Stomach smooth muscle (tissue), 2 donors: ENCODE data around the gene TMEM145.

Experiments used
- H3K27ac ChIP-seq: one replicate; pipeline ENCODE4 v1.7.0; 2013; ENCODE audit warnings: mild to moderate bottlenecking, low read length, inconsistent platforms
- H3K27me3 ChIP-seq, 2 donors: one replicate each; pipeline ENCODE4 v1.7.0; 2013; ENCODE audit warnings: low read length in 2 of 2; ENCODE audit not compliant: insufficient read depth in 2 of 2, control insufficient read depth in 1 of 2
- H3K36me3 ChIP-seq, 2 donors: one replicate each; pipeline ENCODE4 v1.7.0; 2013; ENCODE audit warnings: low read length in 2 of 2; ENCODE audit not compliant: control insufficient read depth in 2 of 2, insufficient read depth in 2 of 2
- H3K4me1 ChIP-seq: one replicate; pipeline ENCODE4 v1.7.0; 2013; ENCODE audit warnings: low read length; ENCODE audit not compliant: control insufficient read depth, insufficient read depth
- H3K4me3 ChIP-seq, 2 donors: one replicate each; pipeline ENCODE4 v1.7.0; 2013; ENCODE audit warnings: low read length in 2 of 2
- H3K9ac ChIP-seq, 2 donors: one replicate each; pipeline ENCODE4 v1.7.0; 2013; ENCODE audit warnings: low read length in 2 of 2, mild to moderate bottlenecking in 1 of 2
- H3K9me3 ChIP-seq, 2 donors: one replicate each; pipeline ENCODE4 v1.7.0; 2013; ENCODE audit warnings: low read length in 2 of 2; ENCODE audit not compliant: control insufficient read depth in 2 of 2
- donor health status: healthy.
- donor health status: Pancreatic carcinoma.

TMEM145 gene

DNA sequence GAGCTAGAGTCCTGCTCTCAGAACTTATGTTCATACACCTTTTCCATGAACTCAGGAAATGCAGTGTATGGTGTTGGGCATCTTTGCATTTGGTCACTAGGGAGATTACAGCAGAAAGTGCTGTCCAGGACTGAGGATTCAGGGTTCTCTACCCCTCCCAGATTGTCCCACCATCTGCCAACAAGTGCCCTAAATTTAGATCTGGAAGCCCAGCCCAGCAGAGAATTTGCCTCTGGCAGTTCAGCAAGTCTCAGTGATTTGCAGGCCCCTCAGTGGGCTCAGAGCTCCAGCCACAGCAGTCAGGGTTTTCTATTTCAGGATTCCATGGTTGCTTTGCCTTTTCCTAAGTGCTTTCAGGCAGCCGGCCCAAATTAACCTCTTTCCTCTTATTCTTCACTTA lies 53.6 kb downstream of the TMEM145 start:
- Histone ChIP-seq H3K4me3 (no peak overlapping the region), H3K9me3 (peaks cover 0 to 5% of the 10 kb centered on the region in 2 donors), H3K4me1 (peaks cover 5% of the 10 kb centered on the region), H3K27me3 (no peaks in the 10 kb centered on the region), H3K36me3 (peaks cover 18 to 21% of the 10 kb centered on the region in 2 donors), H3K27ac (no peak overlapping the region), H3K9ac (no peak overlapping the region)

DNA sequence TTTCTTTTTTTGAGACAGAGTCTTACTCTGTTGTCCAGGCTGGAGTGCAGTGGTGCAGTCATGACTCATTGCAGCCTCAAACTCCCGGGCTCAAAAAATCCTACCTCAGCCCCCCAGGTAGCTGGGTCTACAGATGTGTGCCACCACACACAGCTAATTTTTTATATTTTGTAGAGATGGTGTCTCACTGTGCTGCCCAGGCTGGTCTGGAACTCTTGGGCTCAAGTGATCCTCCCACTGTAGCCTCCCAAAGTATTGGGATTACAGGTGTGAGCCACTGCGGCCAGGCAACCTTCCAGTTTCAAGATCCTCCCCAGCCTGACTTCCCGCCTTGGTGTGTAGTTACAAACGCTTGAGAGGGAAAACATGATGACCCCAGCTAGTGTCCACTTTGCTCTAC lies 54.8 kb downstream of the TMEM145 start:
- H3K4me3 ChIP-seq: no peak overlapping the region
- peaks cover 17 to 20% of the 10 kb centered on the region in 2 donors for H3K36me3 ChIP-seq
- no peaks in the 10 kb centered on the region for H3K27me3 ChIP-seq
- no peak overlapping the region for H3K9ac ChIP-seq
- H3K9me3 ChIP-seq: peaks cover 0 to 5% of the 10 kb centered on the region in 2 donors
- H3K4me1 ChIP-seq: peaks cover 5% of the 10 kb centered on the region
- H3K27ac ChIP-seq: no peak overlapping the region

GRCh38 chr19:42368360-42368759 lies 55.3 kb downstream of the TMEM145 start:
- Histone ChIP-seq H3K36me3 (peaks cover 13 to 15% of the 10 kb centered on the region in 2 donors), H3K27me3 (no peaks in the 10 kb centered on the region), H3K4me3 (no peak overlapping the region), H3K4me1 (peaks cover 5% of the 10 kb centered on the region), H3K9me3 (peaks cover 0 to 5% of the 10 kb centered on the region in 2 donors), H3K9ac (no peak overlapping the region), H3K27ac (no peak overlapping the region)

DNA sequence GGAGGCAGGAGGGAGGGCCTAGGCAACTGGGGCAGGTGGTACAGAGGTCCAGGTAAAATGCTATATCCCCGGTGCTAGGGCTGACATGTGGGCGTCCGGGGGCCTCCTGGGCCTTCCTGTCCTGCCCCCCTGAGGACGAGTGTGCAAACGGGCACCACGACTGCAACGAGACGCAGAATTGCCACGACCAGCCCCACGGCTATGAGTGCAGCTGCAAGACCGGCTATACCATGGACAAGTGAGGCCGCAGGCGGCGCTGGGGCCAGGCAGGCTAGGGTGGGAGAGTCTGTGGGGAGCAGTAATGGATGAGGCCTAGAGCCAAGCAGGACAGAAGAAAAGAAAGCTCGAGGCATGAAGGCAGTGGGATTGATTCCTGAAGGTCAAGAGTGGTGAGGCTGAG lies 55.7 kb downstream of the TMEM145 start:
- Histone ChIP-seq H3K9me3 (peaks cover 0 to 4% of the 10 kb centered on the region in 2 donors), H3K4me3 (no peak overlapping the region), H3K4me1 (peaks cover 5% of the 10 kb centered on the region), H3K36me3 (peaks cover 11 to 12% of the 10 kb centered on the region in 2 donors), H3K9ac (no peak overlapping the region), H3K27ac (no peak overlapping the region), H3K27me3 (no peaks in the 10 kb centered on the region)

DNA sequence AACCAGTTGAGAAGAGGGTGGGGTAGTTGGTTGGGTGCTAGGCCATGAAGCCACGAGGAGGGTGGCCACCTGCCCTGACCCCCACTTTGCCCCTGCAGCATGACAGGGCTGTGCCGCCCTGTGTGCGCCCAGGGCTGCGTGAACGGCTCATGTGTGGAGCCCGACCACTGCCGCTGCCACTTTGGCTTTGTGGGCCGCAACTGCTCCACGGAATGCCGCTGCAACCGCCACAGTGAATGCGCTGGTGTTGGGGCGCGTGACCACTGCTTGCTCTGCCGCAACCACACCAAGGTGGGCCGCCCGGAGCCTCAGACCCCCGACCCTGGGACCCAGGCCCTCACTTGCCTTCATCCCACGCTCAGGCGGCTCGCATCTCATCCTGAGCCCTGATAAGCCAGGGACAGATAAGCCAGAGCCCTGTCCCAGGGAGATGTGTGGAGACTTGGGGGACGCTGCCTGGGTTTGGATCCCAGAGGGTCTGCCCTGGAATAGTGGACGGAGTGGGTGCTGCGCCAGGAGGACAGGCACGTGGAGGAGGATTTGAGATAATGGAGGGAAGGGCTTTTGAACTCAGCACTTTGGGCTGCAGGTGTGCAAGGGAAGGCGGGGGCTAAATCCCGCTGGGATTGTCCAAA lies 56.4 kb downstream of the TMEM145 start:
- H3K36me3 ChIP-seq: peaks cover 4 to 7% of the 10 kb centered on the region in 2 donors

DNA sequence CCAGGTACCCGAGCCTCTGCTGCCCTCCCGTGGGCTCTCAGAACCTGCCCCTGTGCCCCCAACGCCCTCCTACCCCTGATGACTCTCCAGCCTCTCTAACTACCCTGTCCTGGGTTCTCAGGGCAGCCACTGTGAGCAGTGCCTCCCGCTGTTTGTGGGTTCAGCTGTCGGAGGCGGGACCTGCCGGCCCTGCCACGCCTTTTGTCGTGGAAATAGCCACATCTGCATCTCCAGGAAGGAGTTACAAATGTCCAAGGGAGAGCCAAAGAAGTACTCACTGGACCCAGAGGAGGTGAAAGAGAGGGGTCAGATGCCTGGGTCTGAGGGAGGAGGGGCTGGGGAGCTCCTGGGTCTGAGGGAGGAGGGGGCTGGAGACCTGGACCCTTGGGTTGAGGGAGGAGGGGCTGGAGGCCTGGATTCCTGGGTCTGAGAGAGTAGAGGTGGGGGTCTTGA lies 57.0 kb downstream of the TMEM145 start:
- H3K9ac ChIP-seq: no peak overlapping the region
- peaks cover under 1% of the 10 kb centered on the region for H3K4me1 ChIP-seq
- no peak overlapping the region for H3K4me3 ChIP-seq
- no peaks in the 10 kb centered on the region for H3K9me3 ChIP-seq
- peaks cover 9 to 10% of the 10 kb centered on the region in 2 donors for H3K36me3 ChIP-seq
- no peaks in the 10 kb centered on the region for H3K27me3 ChIP-seq
- no peak overlapping the region for H3K27ac ChIP-seq

More for the DNA sequence above, 56.4 kb downstream of the TMEM145 start:
- H3K27ac ChIP-seq: no peak overlapping the region
- H3K4me3 ChIP-seq: no peak overlapping the region
- H3K27me3 ChIP-seq: no peaks in the 10 kb centered on the region
- H3K9me3 ChIP-seq: no peaks in the 10 kb centered on the region
- peaks cover 5% of the 10 kb centered on the region for H3K4me1 ChIP-seq
- no peak overlapping the region for H3K9ac ChIP-seq

- Histone ChIP-seq H3K27ac (no peak overlapping the region), H3K9me3 (no peaks in the 10 kb centered on the region), H3K27me3 (no peaks in the 10 kb centered on the region), H3K4me1 (no peaks in the 10 kb centered on the region), H3K4me3 (no peak overlapping the region), H3K9ac (no peak overlapping the region), H3K36me3 (peaks cover 10% of the 10 kb centered on the region in 2 donors)
Observed at GRCh38 chr19:42370626-42371175, 57.6 kb downstream of the TMEM145 start.
